Sigmoid colon (tissue), 4 donors: ENCODE data around the gene TAF7L.

Experiments
- CTCF ChIP-seq, 4 experiments: fragments of 450-650 bp in 3 of 4; fragments of 200-600 bp in 1 of 4; IDR thresholded peaks; one replicate each; pipeline ENCODE4 v1.5.1; 2016 to 2019; ENCODE audit warnings: antibody characterized with exemption in 4 of 4, mild to moderate bottlenecking in 3 of 4, moderate library complexity in 2 of 4
- POLR2A ChIP-seq, 2 donors: fragments of 450-650 bp; IDR thresholded peaks; one replicate each; pipeline ENCODE4 v1.6.1; 2016; ENCODE audit warnings: antibody characterized with exemption in 2 of 2, mild to moderate bottlenecking in 2 of 2, moderate library complexity in 2 of 2
- POLR2AphosphoS5 ChIP-seq, 4 donors: sonication (generic); formaldehyde crosslinking; IDR thresholded peaks; one replicate each; pipeline ENCODE4 v1.6.1; 2017; ENCODE audit warnings: antibody characterized with exemption in 4 of 4

GRCh38 chrX:101229170-101229569, 62.0 kb downstream of the TAF7L start:
- TF ChIP-seq POLR2A (IDR thresholded peaks at IDR 0.05): no peak
- TF ChIP-seq CTCF (IDR thresholded peaks at IDR 0.05): no peak
- TF ChIP-seq POLR2AphosphoS5 (IDR thresholded peaks at IDR 0.05): no peak
